Heart left ventricle (tissue), 13 donors: Measurements from ENCODE around the gene KRT4.

Experiments
- POLR2A ChIP-seq, 2 donors: fragments of 450-650 bp; IDR thresholded peaks; one replicate each; pipeline ENCODE4 v1.6.1; 2017; ENCODE audit warnings: antibody characterized with exemption in 2 of 2, mild to moderate bottlenecking in 2 of 2, moderate library complexity in 2 of 2
- TF ChIP-seq, protein P1 (sequence below), 12 donors: fragments of 200-600 bp; sonication (generic) in 4 of 12; IDR thresholded peaks; one replicate each; pipeline versions ENCODE4 v1.5.0 to v1.8.0; 2018 to 2022; ENCODE audit warnings: antibody characterized with exemption in 12 of 12, mild to moderate bottlenecking in 5 of 12
- donor health status: ischemic (EF 13 %, LVEDD 7.1; RV severe dilation, severe dysfunction).
- donor health status: DM: no; HTN: yes; CAD: no.
- donor health status: DM: no; HTN: no; CAD: no.
- donor health status: ischemic (EF 25% LVEDD 6.9; RV normal size, moderate dysfunction).
- donor health status: ischemic (EF 25% LVEDD 5.7; RV mildly dilated, moderate dysfunction).
- donor health status: ischemic (EF 35%, LVEDD 5.7; RV mildly dilated, moderate dysfunction).
- donor health status: nonischemic (EF 11% LVEDD 7.7; RV severe dilation, severe dysfunction).
- donor health status: DM: yes; HTN: yes; CAD: no.
- donor health status: PGD.
- donor health status: ischemic (EF 29% LVEDD 5.4; RV normal size, mild dysfunction).
- donor health status: nonischemic (EF 23%, LVEDD 6.1; RV moderate dilation, normal function).

- TF ChIP-seq, protein P1, sequence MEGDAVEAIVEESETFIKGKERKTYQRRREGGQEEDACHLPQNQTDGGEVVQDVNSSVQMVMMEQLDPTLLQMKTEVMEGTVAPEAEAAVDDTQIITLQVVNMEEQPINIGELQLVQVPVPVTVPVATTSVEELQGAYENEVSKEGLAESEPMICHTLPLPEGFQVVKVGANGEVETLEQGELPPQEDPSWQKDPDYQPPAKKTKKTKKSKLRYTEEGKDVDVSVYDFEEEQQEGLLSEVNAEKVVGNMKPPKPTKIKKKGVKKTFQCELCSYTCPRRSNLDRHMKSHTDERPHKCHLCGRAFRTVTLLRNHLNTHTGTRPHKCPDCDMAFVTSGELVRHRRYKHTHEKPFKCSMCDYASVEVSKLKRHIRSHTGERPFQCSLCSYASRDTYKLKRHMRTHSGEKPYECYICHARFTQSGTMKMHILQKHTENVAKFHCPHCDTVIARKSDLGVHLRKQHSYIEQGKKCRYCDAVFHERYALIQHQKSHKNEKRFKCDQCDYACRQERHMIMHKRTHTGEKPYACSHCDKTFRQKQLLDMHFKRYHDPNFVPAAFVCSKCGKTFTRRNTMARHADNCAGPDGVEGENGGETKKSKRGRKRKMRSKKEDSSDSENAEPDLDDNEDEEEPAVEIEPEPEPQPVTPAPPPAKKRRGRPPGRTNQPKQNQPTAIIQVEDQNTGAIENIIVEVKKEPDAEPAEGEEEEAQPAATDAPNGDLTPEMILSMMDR (IDR thresholded peaks at IDR 0.05): no peak
- no peak for TF ChIP-seq POLR2A (IDR thresholded peaks at IDR 0.05)
Measured at GRCh38 chr12:52849511-52849910, 35.6 kb upstream of the KRT4 start.
